Muscle layer of duodenum (tissue), 2 donors: ENCODE measurements around the gene NRP2.

Experiments used
- H3K27ac ChIP-seq: one replicate; pipeline ENCODE4 v1.7.0; 2013; ENCODE audit warnings: mild to moderate bottlenecking, low read length
- H3K27me3 ChIP-seq: one replicate; pipeline ENCODE4 v1.7.0; 2013; ENCODE audit warnings: low read depth, mild to moderate bottlenecking, control low read depth, low read length
- H3K36me3 ChIP-seq, 2 donors: one replicate each; pipeline ENCODE4 v1.7.0; 2013; ENCODE audit warnings: low read length in 2 of 2, control low read depth in 1 of 2, mild to moderate bottlenecking in 1 of 2; ENCODE audit not compliant: insufficient read depth in 2 of 2, control insufficient read depth in 1 of 2
- H3K4me1 ChIP-seq, 2 donors: one replicate each; pipeline ENCODE4 v1.7.0; 2013; ENCODE audit warnings: low read length in 2 of 2, mild to moderate bottlenecking in 2 of 2, control low read depth in 1 of 2, moderate library complexity in 1 of 2; ENCODE audit not compliant: insufficient read depth in 2 of 2, control insufficient read depth in 1 of 2
- H3K4me3 ChIP-seq, 2 donors: one replicate each; pipeline ENCODE4 v1.7.0; 2013; ENCODE audit warnings: low read length in 2 of 2, low read depth in 1 of 2, mild to moderate bottlenecking in 1 of 2
- H3K9me3 ChIP-seq, 2 donors: one replicate each; pipeline ENCODE4 v1.7.0; 2013; ENCODE audit warnings: low read length in 2 of 2, control low read depth in 1 of 2, mild to moderate bottlenecking in 1 of 2; ENCODE audit not compliant: control insufficient read depth in 1 of 2
- donor health status: healthy.

Gene NRP2

GRCh38 chr2:205714789-205715720 lies 32.8 kb downstream of the NRP2 start:
- Histone ChIP-seq H3K36me3 (peaks cover 0 to 4% of the 10 kb centered on the region in 2 donors), H3K4me1 (peaks cover 15 to 83% of the 10 kb centered on the region in 2 donors), H3K9me3 (no peaks in the 10 kb centered on the region), H3K27ac (peak overlapping the region; percentile 89), H3K27me3 (no peaks in the 10 kb centered on the region), H3K4me3 (no peak overlapping the region)

GRCh38 chr2:205715831-205716525 lies 33.7 kb downstream of the NRP2 start:
- Histone ChIP-seq H3K9me3 (no peaks in the 10 kb centered on the region), H3K4me1 (peaks cover 23 to 87% of the 10 kb centered on the region in 2 donors), H3K36me3 (peaks cover 0 to 4% of the 10 kb centered on the region in 2 donors), H3K4me3 (no peak overlapping the region), H3K27ac (peak overlapping the region; percentile 2), H3K27me3 (no peaks in the 10 kb centered on the region)

GRCh38 chr2:205717175-205717846 lies 35.0 kb downstream of the NRP2 start:
- H3K4me1 ChIP-seq = peaks cover 23 to 93% of the 10 kb centered on the region in 2 donors
- peaks cover 3 to 4% of the 10 kb centered on the region in 2 donors for H3K36me3 ChIP-seq
- H3K4me3 ChIP-seq = no peak overlapping the region
- peak overlapping the region; percentile 40 for H3K27ac ChIP-seq
- no peaks in the 10 kb centered on the region for H3K9me3 ChIP-seq
- H3K27me3 ChIP-seq = no peaks in the 10 kb centered on the region

- H3K4me1 ChIP-seq = peaks cover 23 to 93% of the 10 kb centered on the region in 2 donors
- peaks cover 4 to 7% of the 10 kb centered on the region in 2 donors for H3K36me3 ChIP-seq
- H3K9me3 ChIP-seq = no peaks in the 10 kb centered on the region
- H3K4me3 ChIP-seq = no peak overlapping the region
- no peaks in the 10 kb centered on the region for H3K27me3 ChIP-seq
- peak overlapping the region; percentile 40 for H3K27ac ChIP-seq
Measured at GRCh38 chr2:205717999-205718398, 35.7 kb downstream of the NRP2 start.

- Histone ChIP-seq H3K36me3 (peaks cover 13 to 16% of the 10 kb centered on the region in 2 donors), H3K4me3 (no peak overlapping the region), H3K9me3 (no peaks in the 10 kb centered on the region), H3K27ac (peak overlapping the region; percentile 42), H3K27me3 (no peaks in the 10 kb centered on the region), H3K4me1 (peaks cover 19 to 75% of the 10 kb centered on the region in 2 donors)
Measured at GRCh38 chr2:205719847-205720246, 37.5 kb downstream of the NRP2 start.

- H3K27ac ChIP-seq = no peak overlapping the region
- peaks cover 17 to 19% of the 10 kb centered on the region in 2 donors for H3K36me3 ChIP-seq
- peak overlapping the region in 1 of 2 donors; percentile 25 for H3K4me3 ChIP-seq
- no peaks in the 10 kb centered on the region for H3K27me3 ChIP-seq
- peaks cover 16 to 75% of the 10 kb centered on the region in 2 donors for H3K4me1 ChIP-seq
- H3K9me3 ChIP-seq = no peaks in the 10 kb centered on the region
Measured at GRCh38 chr2:205720451-205720902, 38.2 kb downstream of the NRP2 start.

GRCh38 chr2:205721057-205721449 lies 38.8 kb downstream of the NRP2 start:
- H3K36me3 ChIP-seq = peaks cover 23 to 25% of the 10 kb centered on the region in 2 donors
- no peak overlapping the region for H3K4me3 ChIP-seq
- H3K9me3 ChIP-seq = no peaks in the 10 kb centered on the region
- no peak overlapping the region for H3K27ac ChIP-seq
- H3K27me3 ChIP-seq = no peaks in the 10 kb centered on the region
- H3K4me1 ChIP-seq = peaks cover 16 to 75% of the 10 kb centered on the region in 2 donors

GRCh38 chr2:205722283-205722918 lies 40.1 kb downstream of the NRP2 start:
- no peaks in the 10 kb centered on the region for H3K27me3 ChIP-seq
- no peak overlapping the region for H3K4me3 ChIP-seq
- peak overlapping the region; percentile 34 for H3K27ac ChIP-seq
- peaks cover 31 to 38% of the 10 kb centered on the region in 2 donors for H3K36me3 ChIP-seq
- peaks cover 14 to 79% of the 10 kb centered on the region in 2 donors for H3K4me1 ChIP-seq
- no peaks in the 10 kb centered on the region for H3K9me3 ChIP-seq

- peaks cover 36 to 45% of the 10 kb centered on the region in 2 donors for H3K36me3 ChIP-seq
- no peak overlapping the region for H3K4me3 ChIP-seq
- no peaks in the 10 kb centered on the region for H3K9me3 ChIP-seq
- peak overlapping the region; percentile 42 for H3K27ac ChIP-seq
- no peaks in the 10 kb centered on the region for H3K27me3 ChIP-seq
- H3K4me1 ChIP-seq = peaks cover 15 to 79% of the 10 kb centered on the region in 2 donors
Measured at GRCh38 chr2:205723179-205723578, 40.9 kb downstream of the NRP2 start.

- H3K9me3 ChIP-seq = no peaks in the 10 kb centered on the region
- H3K27me3 ChIP-seq = no peaks in the 10 kb centered on the region
- H3K4me1 ChIP-seq = peaks cover 12 to 79% of the 10 kb centered on the region in 2 donors
- H3K27ac ChIP-seq = no peak overlapping the region
- no peak overlapping the region for H3K4me3 ChIP-seq
- H3K36me3 ChIP-seq = peaks cover 41 to 49% of the 10 kb centered on the region in 2 donors
Measured at GRCh38 chr2:205725059-205725458, 42.8 kb downstream of the NRP2 start.
